Kidney (tissue), 14 donors: ENCODE measurements around the gene KRT36. TPM values are rescaled to one million over a fixed set of nuclear protein-coding genes. Genes with fewer than 3 reads are reported as not detected.

Experiments
- DNase-seq, 5 donors: peaks; one replicate each; pipeline ENCODE4 v3.0.0-alpha.2; 2013 to 2020
- FAIRE-seq: peaks from 2 replicates; lab custom pipeline; 2012; peaks lifted over from hg19 to GRCh38; lab: Jason Lieb, UNC
- H3K27ac ChIP-seq, 2 donors: one replicate each; pipeline ENCODE4 v1.7.0; 2013; ENCODE audit warnings: low read depth in 2 of 2, low read length in 2 of 2, inconsistent platforms in 1 of 2
- H3K27me3 ChIP-seq: one replicate; pipeline ENCODE4 v1.7.1; 2013; ENCODE audit warnings: low read length, inconsistent platforms; ENCODE audit not compliant: control insufficient read depth, insufficient read depth
- H3K36me3 ChIP-seq, 3 donors: one replicate each; pipeline versions ENCODE4 v1.7.0 to v1.7.1; 2013; ENCODE audit warnings: low read length in 3 of 3, control low read depth in 1 of 3, inconsistent platforms in 1 of 3; ENCODE audit not compliant: insufficient read depth in 3 of 3, control insufficient read depth in 2 of 3
- H3K4me1 ChIP-seq, 3 donors: one replicate each; pipeline versions ENCODE4 v1.7.0 to v1.7.1; 2013; ENCODE audit warnings: low read length in 3 of 3, inconsistent platforms in 1 of 3, low read depth in 1 of 3; ENCODE audit not compliant: control insufficient read depth in 2 of 3, insufficient read depth in 2 of 3
- H3K4me3 ChIP-seq, 3 donors: one replicate each; pipeline versions ENCODE4 v1.7.0 to v1.8.1; 2013; ENCODE audit warnings: low read length in 3 of 3, control low read depth in 1 of 3, inconsistent platforms in 1 of 3
- H3K9ac ChIP-seq, 3 donors: one replicate each; pipeline versions ENCODE4 v1.7.0 to v1.7.1; 2013; ENCODE audit warnings: low read length in 3 of 3, control low read depth in 1 of 3, inconsistent platforms in 1 of 3
- H3K9me3 ChIP-seq, 3 donors: one replicate each; pipeline versions ENCODE4 v1.7.0 to v1.7.1; 2013; ENCODE audit warnings: low read length in 3 of 3, control low read depth in 1 of 3, inconsistent platforms in 1 of 3; ENCODE audit not compliant: control insufficient read depth in 2 of 3, insufficient read depth in 1 of 3
- CTCF ChIP-seq: IDR thresholded peaks from 3 replicates; pipeline ENCODE4 v1.5.1; 2012; ENCODE audit warnings: mild to moderate bottlenecking, moderate library complexity, borderline replicate concordance; ENCODE audit not compliant: insufficient read depth; ENCODE audit errors: extremely low read depth
- intact Hi-C: fragments of 100-400 bp; cut with DNase I; formaldehyde crosslinking; loops from one replicate; pipeline ENCODE4 v1.11.1; 2022
- polyA plus RNA-seq: library from polyadenylated mRNA; stranded (reverse); fragments of 350-450 nt; fragmentation: Illumina TruSeq; extraction: RNeasy Lipid Tissue Mini Kit (QIAGEN cat#74804); gene quantifications from one replicate; pipeline ENCODE4 v1.2.3, GENCODE V29; 2014; ENCODE audit warnings: low read depth, low replicate concordance; ENCODE audit not compliant: insufficient read depth
- total RNA-seq: library from RNA; stranded (reverse); fragmentation: NEBNext Ultra II Directional; extraction: Animal tissue kit (Norgen Biotek cat#: 25700); gene quantifications from one replicate; pipeline ENCODE4 v1.2.1, GENCODE V29; 2021
- donor health status: control.
- donor health status: control.
- donor health status: control.
- donor health status: control.
- donor health status: control.
- donor health status: DM: yes; HTN: yes; CAD: no.
- donor health status: Normal renal cell carcinoma (clear cell type).

Gene KRT36
- total and polyA plus RNA-seq, 2 donors from 2014 or later: not detected

GRCh38 chr17:41529491-41529915 lies 39.8 kb upstream of the KRT36 start:
- Histone ChIP-seq H3K27me3 (no peaks in the 10 kb centered on the region), H3K27ac (peak overlapping the region; percentile 56 to 58), H3K9me3 (no peaks in the 10 kb centered on the region), H3K4me1 (peaks cover 0 to 7% (median 0%) of the 10 kb centered on the region in 3 donors), H3K36me3 (no peaks in the 10 kb centered on the region), H3K4me3 (no peak overlapping the region), H3K9ac (no peak overlapping the region)
- no peak for TF ChIP-seq CTCF
- no peak for FAIRE-seq
- intact Hi-C loops: no loop called here
- DNase-seq: no peak

GRCh38 chr17:41528959-41529353 lies 39.2 kb upstream of the KRT36 start:
- TF ChIP-seq CTCF: no peak
- intact Hi-C loops: no loop called here
- no peaks in the 10 kb centered on the region for H3K36me3 ChIP-seq
- H3K9me3 ChIP-seq: no peaks in the 10 kb centered on the region
- H3K4me1 ChIP-seq: peaks cover 0 to 7% (median 0%) of the 10 kb centered on the region in 3 donors
- DNase-seq (no peak), FAIRE-seq (no peak)
- H3K27me3 ChIP-seq: no peaks in the 10 kb centered on the region
- peak overlapping the region; percentile 51 to 56 for H3K27ac ChIP-seq
- no peak overlapping the region for H3K4me3 ChIP-seq
- no peak overlapping the region for H3K9ac ChIP-seq

- FAIRE-seq: no peak
- peak overlapping the region; percentile 15 to 61 (median 42) for H3K9ac ChIP-seq
- TF ChIP-seq CTCF: no peak
- H3K36me3 ChIP-seq: peaks cover 0 to 4% (median 0%) of the 10 kb centered on the region in 3 donors
- peaks cover 0 to 7% (median 3%) of the 10 kb centered on the region in 3 donors for H3K4me1 ChIP-seq
- intact Hi-C loops: no loop called here
- peak overlapping the region; percentile 40 to 76 for H3K27ac ChIP-seq
- DNase-seq: peak; percentile 36 to 83 (median 59)
- H3K27me3 ChIP-seq: no peaks in the 10 kb centered on the region
- peak overlapping the region; percentile 32 to 56 (median 45) for H3K4me3 ChIP-seq
- H3K9me3 ChIP-seq: no peaks in the 10 kb centered on the region
Measured at GRCh38 chr17:41527063-41528023, 37.6 kb upstream of the KRT36 start.
